Myocyte (in vitro differentiated cells): ENCODE data around the gene SUSD1. TPM values are rescaled to one million over a fixed set of nuclear protein-coding genes. Genes with fewer than 3 reads are reported as not detected.

Experiments
- DNase-seq: peaks from one replicate; pipeline ENCODE4 v3.0.0-alpha.2; 2012; ENCODE audit warnings: low read depth
- total RNA-seq: library from RNA; depleted of rRNA; stranded (reverse); fragments of >200 nt; gene quantifications from 2 replicates; pipeline ENCODE4 v1.2.3, GENCODE V29; 2014

The SUSD1 gene
- total RNA-seq, 1 donor from 2014 or later, result 3.3 TPM

- no peak for DNase-seq
These were observed 181.8 kb downstream of the SUSD1 start for GRCh38 chr9:111993319-111993718.

GRCh38 chr9:111992523-111992922, 182.6 kb downstream of the SUSD1 start:
- peak; percentile 50 for DNase-seq

- DNase-seq, result no peak
These were observed 183.9 kb downstream of the SUSD1 start for GRCh38 chr9:111991179-111991578.

Other genes starting within 250 kb of the SUSD1 start
- gene PTBP3, start 158.3 kb upstream of the SUSD1 start, total RNA-seq, result 38.0 and 46.7 TPM in 2 replicates
- gene HSDL2, start 204.8 kb upstream of the SUSD1 start, total RNA-seq, result 41.3 and 58.5 TPM in 2 replicates